HG02610 (cell line): ENCODE data around the gene OARD1.
"Not testable (repeated sequence)": the region's sequence is repeated elsewhere in the genome, so short reads cannot be mapped to it uniquely, and the experiment has no call there.

ENCODE experiments used
- ATAC-seq: cut with Tn5 transposase; IDR thresholded peaks from one replicate; pipeline ENCODE4 v1.9.1; 2021; ENCODE audit warnings: mild to moderate bottlenecking, moderate library complexity; ENCODE audit not compliant: unreplicated experiment

The OARD1 gene

GRCh38 chr6:41071923-41072835 lies at the start of gene OARD1:
Gene OARD1, minus strand, starts transcription at chr6:41072356. Its CDS starts 722 bp downstream, at chr6:41071634.
- peak; percentile 61 for ATAC-seq

GRCh38 chr6:41120058-41120457 lies 47.9 kb upstream of the OARD1 start:
- no peak for ATAC-seq

GRCh38 chr6:41119508-41119907 lies 47.4 kb upstream of the OARD1 start:
- no peak for ATAC-seq

GRCh38 chr6:41115027-41115426 lies 42.9 kb upstream of the OARD1 start:
- ATAC-seq: not testable (repeated sequence)

GRCh38 chr6:41111017-41111416 lies 38.9 kb upstream of the OARD1 start:
- ATAC-seq: no peak

GRCh38 chr6:41103847-41104246 lies 31.7 kb upstream of the OARD1 start:
- no peak for ATAC-seq

GRCh38 chr6:41100871-41101287 lies 28.7 kb upstream of the OARD1 start:
- ATAC-seq: no peak

- ATAC-seq: no peak
Measured at GRCh38 chr6:41098366-41098765, 26.2 kb upstream of the OARD1 start.

GRCh38 chr6:41097467-41098090 lies 25.4 kb upstream of the OARD1 start:
- ATAC-seq: no peak

GRCh38 chr6:41093729-41094128 lies 21.6 kb upstream of the OARD1 start:
- no peak for ATAC-seq

GRCh38 chr6:41092421-41093140 lies 20.4 kb upstream of the OARD1 start:
- no peak for ATAC-seq

- ATAC-seq: no peak
Measured at GRCh38 chr6:41090841-41091761, 18.9 kb upstream of the OARD1 start.

GRCh38 chr6:41088451-41088850 lies 16.3 kb upstream of the OARD1 start:
- no peak for ATAC-seq

GRCh38 chr6:41085182-41085581 lies 13.0 kb upstream of the OARD1 start:
- ATAC-seq: no peak

GRCh38 chr6:41083072-41083471 lies 10.9 kb upstream of the OARD1 start:
- ATAC-seq: no peak

- no peak for ATAC-seq
Measured at GRCh38 chr6:41080621-41081020, 8.5 kb upstream of the OARD1 start.

GRCh38 chr6:41079080-41079479 lies 6.9 kb upstream of the OARD1 start:
- ATAC-seq: no peak

GRCh38 chr6:41078101-41078500 lies 5.9 kb upstream of the OARD1 start:
- no peak for ATAC-seq

- ATAC-seq: no peak
Measured at GRCh38 chr6:41077536-41077935, 5.4 kb upstream of the OARD1 start.
